T-cell (primary cell): Measurements from ENCODE around the gene KIF19. TPM values are rescaled to one million over a fixed set of nuclear protein-coding genes. Genes with fewer than 3 reads are reported as not detected.
"Not testable (repeated sequence)": the region's sequence is repeated elsewhere in the genome, so short reads cannot be mapped to it uniquely, and the experiment has no call there.

ENCODE experiments used
- ATAC-seq, 4 experiments: fragments of 200-7000 bp in 3 of 4; fragments of 150-1000 bp in 1 of 4; cut with Tn5 transposase; replicated peaks in 1 of 4; 1 replicate in 3 of 4; 2 replicates in 1 of 4; pipeline ENCODE4 v1.10.0; 2021; ENCODE audit warnings: moderate library complexity in 3 of 4, mild to moderate bottlenecking in 2 of 4, moderate number of reproducible peaks in 1 of 4
- CTCF ChIA-PET, 2 donors: fragments of 300-600 bp; sonication (Branson Sonifier 250); formaldehyde crosslinking; loops; one replicate each; lab custom pipeline; 2022; ENCODE audit warnings: antibody characterized with exemption in 2 of 2; lab: Charles Lee
- POLR2A ChIA-PET, 2 donors: fragments of 300-600 bp; sonication (Branson Sonifier 250); formaldehyde crosslinking; loops; one replicate each; lab custom pipeline; 2022; ENCODE audit warnings: antibody characterized with exemption in 2 of 2; lab: Charles Lee
- DNase-seq, 35 experiments: peaks; one replicate each; pipeline versions ENCODE4 v3.0.0 to v3.0.0-alpha.2; 2013 to 2023
- H3K27ac ChIP-seq: one replicate; pipeline ENCODE4 v1.5.1; 2013; ENCODE audit warnings: low read length
- H3K27me3 ChIP-seq, 2 experiments: replicated peaks in 1 of 2; 1 replicate in 1 of 2; 2 replicates in 1 of 2; pipeline versions ENCODE4 v1.6.1 to v1.7.0; 2013; ENCODE audit warnings: low read length in 1 of 2, mixed read lengths in 1 of 2; ENCODE audit not compliant: control insufficient read depth in 2 of 2, insufficient read depth in 2 of 2; ENCODE audit errors: extremely low read depth in 1 of 2
- H3K36me3 ChIP-seq, 2 donors: 1 replicate in 1 of 2; 2 replicates in 1 of 2; pipeline versions ENCODE4 v1.6.1 to v1.7.0; 2013; ENCODE audit warnings: low read length in 1 of 2; ENCODE audit not compliant: control insufficient read depth in 2 of 2, insufficient read depth in 1 of 2; ENCODE audit errors: extremely low read depth in 1 of 2
- H3K4me1 ChIP-seq, 2 experiments: 1 replicate in 1 of 2; 2 replicates in 1 of 2; pipeline versions ENCODE4 v1.6.1 to v1.7.0; 2013; ENCODE audit warnings: low read length in 2 of 2, mixed read lengths in 1 of 2; ENCODE audit not compliant: insufficient read depth in 2 of 2, control insufficient read depth in 1 of 2; ENCODE audit errors: extremely low read depth in 1 of 2
- H3K4me3 ChIP-seq, 2 donors: 1 replicate in 1 of 2; 2 replicates in 1 of 2; pipeline versions ENCODE4 v1.5.1 to v1.7.0; 2013; ENCODE audit warnings: mild to moderate bottlenecking in 2 of 2, low read length in 1 of 2, moderate library complexity in 1 of 2; ENCODE audit not compliant: control insufficient read depth in 1 of 2; ENCODE audit errors: extremely low read depth in 1 of 2
- H3K9me3 ChIP-seq: 2 replicates; pipeline ENCODE4 v1.7.0; 2013
- H3K27ac Mint-ChIP-seq, 2 donors: one replicate each; pipeline ENCODE4 v1.8.0; 2020 to 2021; ENCODE audit warnings: mild to moderate bottlenecking in 2 of 2, mixed read lengths in 2 of 2
- H3K27me3 Mint-ChIP-seq, 2 donors: one replicate each; pipeline ENCODE4 v1.8.0; 2021 to 2022; ENCODE audit warnings: mixed read lengths in 2 of 2
- H3K36me3 Mint-ChIP-seq: one replicate; pipeline ENCODE4 v1.8.0; 2021; ENCODE audit warnings: mixed read lengths
- H3K4me1 Mint-ChIP-seq, 3 donors: one replicate each; pipeline ENCODE4 v1.8.0; 2020 to 2022; ENCODE audit warnings: mixed read lengths in 3 of 3, mild to moderate bottlenecking in 1 of 3
- H3K4me3 Mint-ChIP-seq, 3 donors: one replicate each; pipeline ENCODE4 v1.8.0; 2020 to 2022; ENCODE audit warnings: mild to moderate bottlenecking in 3 of 3, mixed read lengths in 3 of 3, moderate library complexity in 3 of 3
- H3K9me3 Mint-ChIP-seq, 3 donors: one replicate each; pipeline ENCODE4 v1.8.0; 2020 to 2022; ENCODE audit warnings: mixed read lengths in 3 of 3
- WGBS: methylation state at CpG from one replicate; pipeline ENCODE4 v1.1.5; 2013; ENCODE audit warnings: missing lambda C conversion rate; ENCODE audit not compliant: insufficient coverage; 5-methylcytosine and 5-hydroxymethylcytosine counted together
- total RNA-seq, 35 experiments: library from RNA in 6 of 35; stranded (reverse) in 6 of 35; fragments of 120-200 nt in 1 of 35; gene quantifications; one replicate each; pipeline versions ENCODE4 v1.2.1 to v1.2.4 and lab custom pipeline; 2013 to 2026

Gene KIF19
- total RNA-seq, 5 donors from 2014 or later (not counting 1 experiment from before 2014, with no cell fraction given) = 0.20 to 2.0 (median 0.53) TPM

GRCh38 chr17:74281799-74282198, 44.2 kb upstream of the KIF19 start:
- Mint-ChIP-seq H3K27me3 (no peaks in the 10 kb centered on the region), H3K4me1 (peaks cover 44 to 60% (median 49%) of the 10 kb centered on the region in 3 donors), H3K9me3 (no peaks in the 10 kb centered on the region), H3K36me3 (no peaks in the 10 kb centered on the region), H3K27ac (peak overlapping the region; percentile 95 to 99), H3K4me3 (no peak overlapping the region)
- no peak for DNase-seq
- Histone ChIP-seq H3K36me3 (no peaks in the 10 kb centered on the region), H3K4me1 (peaks cover 4 to 63% of the 10 kb centered on the region in 2 experiments), H3K27me3 (no peaks in the 10 kb centered on the region), H3K9me3 (no peaks in the 10 kb centered on the region), H3K4me3 (no peak overlapping the region), H3K27ac (peak overlapping the region; percentile 91)
- 98% methylated on average over 15 of the region's 20 CpGs for WGBS
- CTCF ChIA-PET = no interaction called here
- POLR2A ChIA-PET = interaction anchor here in 1 of 2 donors (0.6 kb wide), 1 partner anchor 51 kb away, joined by 3 read pairs; no protein-coding TSS in a partner anchor
- no peak for ATAC-seq

GRCh38 chr17:74282274-74282586, 43.8 kb upstream of the KIF19 start:
- H3K36me3 ChIP-seq, H3K36me3 Mint-ChIP-seq, H3K27me3 Mint-ChIP-seq, H3K27me3 ChIP-seq, H3K9me3 Mint-ChIP-seq, CTCF ChIA-PET, DNase-seq, H3K4me3 ChIP-seq, ATAC-seq, H3K9me3 ChIP-seq: not testable (repeated sequence)
- Mint-ChIP-seq H3K4me1 (peaks cover 44 to 63% (median 50%) of the 10 kb centered on the region in 3 donors), H3K4me3 (peak overlapping the region in 1 of 3 donors; percentile 57), H3K27ac (peak overlapping the region; percentile 95 to 99)
- Histone ChIP-seq H3K27ac (peak overlapping the region; percentile 91), H3K4me1 (peaks cover 4 to 63% of the 10 kb centered on the region in 2 experiments)
- POLR2A ChIA-PET = interaction anchor here in 1 of 2 donors (0.6 kb wide), 1 partner anchor 51 kb away, joined by 3 read pairs; no protein-coding TSS in a partner anchor
- WGBS = no CpG with 5 or more reads among the region's 4 CpGs

GRCh38 chr17:74282587-74283370, 43.2 kb upstream of the KIF19 start:
- ChIA-PET POLR2A (no interaction called here), CTCF (interaction anchor here (0.6 to 0.7 kb wide), 2 partner anchors 99 to 1678 kb away, joined by 3 read pairs; no protein-coding TSS in a partner anchor)
- peak overlapping the region; percentile 95 to 99 for H3K27ac Mint-ChIP-seq
- H3K27ac ChIP-seq = peak overlapping the region; percentile 91
- H3K4me1 ChIP-seq = peaks cover 4 to 63% of the 10 kb centered on the region in 2 experiments
- DNase-seq (peak in 33 of 35 experiments; percentile 23 to 75 (median 41)), ATAC-seq (peak; percentile 68 to 83 (median 80))
- no peaks in the 10 kb centered on the region for H3K36me3 Mint-ChIP-seq
- H3K36me3 ChIP-seq = no peaks in the 10 kb centered on the region
- H3K9me3 ChIP-seq = no peaks in the 10 kb centered on the region
- H3K4me3 Mint-ChIP-seq = peak overlapping the region; percentile 48 to 64 (median 57)
- no peaks in the 10 kb centered on the region for H3K27me3 ChIP-seq
- H3K27me3 Mint-ChIP-seq = no peaks in the 10 kb centered on the region
- H3K4me3 ChIP-seq = no peak overlapping the region
- WGBS = 17% methylated on average over 3 of the region's 9 CpGs
- H3K9me3 Mint-ChIP-seq = no peaks in the 10 kb centered on the region
- peaks cover 44 to 66% (median 50%) of the 10 kb centered on the region in 3 donors for H3K4me1 Mint-ChIP-seq

GRCh38 chr17:74283371-74283673, 42.7 kb upstream of the KIF19 start:
- no CpG with 5 or more reads among the region's 4 CpGs for WGBS
- Histone ChIP-seq H3K36me3 (no peaks in the 10 kb centered on the region), H3K4me3 (no peak overlapping the region), H3K4me1 (peaks cover 4 to 63% of the 10 kb centered on the region in 2 experiments), H3K27me3 (no peaks in the 10 kb centered on the region), H3K9me3 (no peaks in the 10 kb centered on the region), H3K27ac (peak overlapping the region; percentile 91)
- Mint-ChIP-seq H3K4me3 (peak overlapping the region in 2 of 3 donors; percentile 57 to 64), H3K4me1 (peaks cover 41 to 67% (median 51%) of the 10 kb centered on the region in 3 donors), H3K27ac (peak overlapping the region; percentile 95 to 99), H3K27me3 (no peaks in the 10 kb centered on the region), H3K36me3 (no peaks in the 10 kb centered on the region), H3K9me3 (no peaks in the 10 kb centered on the region)
- ATAC-seq (no peak), DNase-seq (no peak)
- ChIA-PET POLR2A (interaction anchor here in 1 of 2 donors (0.5 kb wide), 1 partner anchor 77 kb away, joined by 7 read pairs; no protein-coding TSS in a partner anchor), CTCF (interaction anchor here (0.6 to 0.7 kb wide), 2 partner anchors 98 to 1678 kb away, joined by 3 read pairs; no protein-coding TSS in a partner anchor)

- Histone ChIP-seq H3K27ac (no peak overlapping the region), H3K36me3 (no peaks in the 10 kb centered on the region), H3K4me3 (no peak overlapping the region), H3K4me1 (peaks cover 4 to 37% of the 10 kb centered on the region in 2 experiments), H3K9me3 (no peaks in the 10 kb centered on the region), H3K27me3 (no peaks in the 10 kb centered on the region)
- no peak for ATAC-seq
- no peak for DNase-seq
- Mint-ChIP-seq H3K4me1 (peaks cover 27 to 49% (median 39%) of the 10 kb centered on the region in 3 donors), H3K4me3 (no peak overlapping the region), H3K27me3 (no peaks in the 10 kb centered on the region), H3K36me3 (no peaks in the 10 kb centered on the region), H3K27ac (peak overlapping the region; percentile 49 to 76), H3K9me3 (no peaks in the 10 kb centered on the region)
- ChIA-PET CTCF (interaction anchor here in 1 of 2 donors (0.7 kb wide), 1 partner anchor 8 kb away, joined by 3 read pairs; no protein-coding TSS in a partner anchor), POLR2A (no interaction called here)
- WGBS = 89% methylated on average over 9 of the region's 14 CpGs
Observed at GRCh38 chr17:74287031-74287602, 38.9 kb upstream of the KIF19 start.

- no peaks in the 10 kb centered on the region for H3K9me3 Mint-ChIP-seq
- Histone ChIP-seq H3K4me3 (no peak overlapping the region), H3K36me3 (no peaks in the 10 kb centered on the region), H3K4me1 (peaks cover 2 to 21% of the 10 kb centered on the region in 2 experiments), H3K9me3 (no peaks in the 10 kb centered on the region), H3K27ac (no peak overlapping the region), H3K27me3 (no peaks in the 10 kb centered on the region)
- POLR2A ChIA-PET = no interaction called here
- H3K27me3 Mint-ChIP-seq = no peaks in the 10 kb centered on the region
- peak in 2 of 4 experiments; percentile 27 to 40 for ATAC-seq
- H3K27ac Mint-ChIP-seq = peak overlapping the region; percentile 84 to 86
- 78% methylated on average over 4 of the region's 5 CpGs for WGBS
- H3K4me1 Mint-ChIP-seq = peaks cover 16 to 34% (median 25%) of the 10 kb centered on the region in 3 donors
- CTCF ChIA-PET = no interaction called here
- no peak overlapping the region for H3K4me3 Mint-ChIP-seq
- DNase-seq = no peak
- no peaks in the 10 kb centered on the region for H3K36me3 Mint-ChIP-seq
Observed at GRCh38 chr17:74288785-74289184, 37.2 kb upstream of the KIF19 start.
